ENCODE measurements around the gene MSH5.
A peak's percentile ranks its signal among the peaks of the same experiment; 100 is the strongest.
"Not testable (repeated sequence)": the region's sequence is repeated elsewhere in the genome, so short reads cannot be mapped to it uniquely, and the experiment has no call there.

MSH5 gene

DNA sequence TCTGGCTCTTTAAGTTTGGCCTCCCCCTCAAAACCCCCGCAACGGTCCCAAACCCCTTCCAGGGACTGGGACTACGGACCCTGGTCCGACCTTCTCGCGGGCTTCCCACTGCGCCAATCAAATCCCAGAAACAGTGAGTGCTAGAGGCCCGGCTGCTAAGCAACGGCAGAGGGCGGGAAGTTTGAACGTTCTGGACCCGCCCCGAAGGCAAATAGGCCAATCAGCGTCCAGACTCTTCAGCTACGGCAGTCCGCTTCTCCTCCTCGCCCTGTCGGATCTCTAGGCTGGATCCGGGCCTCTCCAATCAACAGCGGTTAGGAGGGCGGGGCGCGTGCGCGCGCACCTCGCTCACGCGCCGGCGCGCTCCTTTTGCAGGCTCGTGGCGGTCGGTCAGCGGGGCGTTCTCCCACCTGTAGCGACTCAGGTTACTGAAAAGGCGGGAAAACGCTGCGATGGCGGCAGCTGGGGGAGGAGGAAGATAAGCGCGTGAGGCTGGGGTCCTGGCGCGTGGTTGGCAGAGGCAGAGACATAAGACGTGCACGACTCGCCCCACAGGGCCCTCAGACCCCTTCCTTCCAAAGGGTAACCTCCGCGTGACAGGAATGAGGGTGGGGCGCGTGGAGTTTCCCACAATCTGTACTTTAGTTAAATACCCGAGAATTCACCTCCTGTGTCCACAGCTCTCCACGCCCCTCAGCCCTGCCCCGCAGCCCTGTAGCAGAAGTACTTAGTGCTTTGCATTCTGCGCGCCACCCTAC is at the start of gene MSH5:
Gene MSH5 (plus strand): TSS at position 367 of the 758 bp plus-strand sequence. CDS start 462 bp downstream, outside the sequence.
- DNase-seq (ENCODE audit: low spot score), result peak; percentile 99

DNA sequence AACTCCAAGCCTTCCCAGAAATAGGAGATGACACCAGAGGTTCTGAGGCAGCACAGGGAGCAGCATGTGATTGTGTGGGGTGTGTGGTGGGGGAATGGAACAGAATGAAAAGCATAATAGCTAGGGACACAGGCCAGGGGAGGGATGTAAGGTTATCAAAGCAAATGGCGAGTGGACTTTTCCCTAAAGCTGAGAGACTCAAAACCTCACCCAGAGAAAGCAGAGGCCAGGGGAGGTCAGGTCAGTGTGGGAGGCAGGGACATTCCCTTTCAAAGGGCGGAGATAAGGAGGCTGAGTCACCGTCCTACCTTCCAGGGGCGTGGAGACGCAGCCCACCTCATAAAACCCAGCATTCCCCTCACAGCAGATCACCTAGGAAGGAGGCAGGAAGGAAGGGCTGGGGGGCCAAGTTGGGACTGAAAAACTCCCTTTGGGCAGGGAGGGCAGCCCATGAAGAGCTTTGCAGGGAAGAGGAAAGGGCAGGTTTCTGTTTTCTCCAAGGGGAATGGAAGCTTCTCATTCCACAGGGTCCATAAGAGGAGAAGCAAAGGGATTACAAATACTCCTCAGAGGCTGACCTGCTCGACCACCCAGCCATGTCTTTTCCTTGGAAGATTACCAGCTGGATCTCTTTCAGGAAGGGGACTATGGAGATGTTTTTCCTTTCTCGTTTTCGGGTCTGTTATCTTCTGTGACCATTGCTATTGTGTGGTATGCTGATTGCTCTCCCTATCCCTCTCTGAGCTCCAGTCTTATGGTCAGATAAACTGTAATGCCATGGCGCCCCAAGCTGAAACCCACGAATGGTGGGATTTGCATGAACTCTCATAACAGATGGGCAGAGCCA is 49.4 kb upstream of the MSH5 start:
- DNase-seq (ENCODE audit: low spot score), result no peak

DNA sequence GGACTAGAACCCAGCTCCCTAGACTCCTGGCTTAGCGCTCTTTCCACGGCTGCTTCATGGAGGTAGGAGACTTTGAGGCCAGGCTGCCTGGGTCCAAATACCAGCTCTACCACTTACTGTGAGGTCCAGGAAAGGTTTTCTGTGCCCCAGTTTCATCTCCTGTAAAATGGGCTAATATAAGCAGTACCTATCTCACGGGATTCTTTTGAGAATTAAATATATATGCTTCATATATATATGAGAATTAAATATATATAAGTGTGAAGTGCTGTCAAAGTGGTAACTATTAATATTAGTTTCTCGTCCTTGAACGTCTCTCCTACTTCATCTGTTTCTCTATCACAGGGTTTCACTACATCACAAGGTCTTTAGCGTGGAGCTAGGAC is 48.7 kb upstream of the MSH5 start:
- no peak for DNase-seq (ENCODE audit: low spot score)

DNA sequence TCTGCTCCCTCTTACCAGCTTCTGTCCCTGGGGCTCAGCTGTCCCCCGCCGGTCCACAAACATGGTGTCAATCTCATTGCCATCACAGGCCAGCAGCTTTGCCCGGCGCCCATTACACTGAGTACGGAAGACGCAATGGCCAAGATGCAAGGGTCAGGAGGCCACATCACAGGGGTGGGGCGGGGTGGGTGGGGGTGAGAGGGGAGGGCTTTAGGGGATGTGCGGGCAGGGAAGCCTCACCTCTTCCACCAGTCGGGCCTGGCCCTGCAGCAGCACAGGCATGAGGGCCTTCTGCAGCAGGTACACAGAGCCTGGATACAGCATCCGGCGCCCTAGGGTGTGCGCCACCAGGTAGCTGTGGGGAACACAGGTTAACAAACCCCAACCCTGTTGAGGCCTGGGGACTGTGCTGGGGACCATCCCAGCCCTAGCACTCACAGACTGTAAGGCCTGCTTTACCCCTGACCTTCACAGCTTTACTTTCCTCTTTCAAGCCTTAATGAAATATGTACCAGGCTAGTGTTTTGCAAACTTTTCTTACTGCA is 48.2 kb upstream of the MSH5 start:
- DNase-seq (ENCODE audit: low spot score), result no peak

DNA sequence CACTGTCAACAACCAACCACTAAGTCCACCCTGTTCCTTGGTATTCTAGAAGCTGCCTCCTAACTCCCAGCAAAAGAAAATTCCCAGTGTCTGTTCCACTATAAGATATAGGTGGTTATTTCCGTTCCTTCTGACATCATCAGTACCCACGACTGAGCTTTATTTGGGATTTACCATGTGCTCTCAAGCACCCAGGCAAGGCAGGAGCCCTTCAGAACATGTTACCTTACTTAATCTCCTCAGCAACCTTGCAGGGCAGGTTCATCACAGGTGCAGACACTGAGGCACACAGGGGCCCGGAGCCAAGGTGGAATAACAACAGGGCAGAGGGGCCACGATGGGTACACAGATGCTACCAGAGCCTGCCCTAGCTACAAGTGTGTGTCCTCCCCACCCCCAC is 47.5 kb upstream of the MSH5 start:
- no peak for DNase-seq (ENCODE audit: low spot score)

DNA sequence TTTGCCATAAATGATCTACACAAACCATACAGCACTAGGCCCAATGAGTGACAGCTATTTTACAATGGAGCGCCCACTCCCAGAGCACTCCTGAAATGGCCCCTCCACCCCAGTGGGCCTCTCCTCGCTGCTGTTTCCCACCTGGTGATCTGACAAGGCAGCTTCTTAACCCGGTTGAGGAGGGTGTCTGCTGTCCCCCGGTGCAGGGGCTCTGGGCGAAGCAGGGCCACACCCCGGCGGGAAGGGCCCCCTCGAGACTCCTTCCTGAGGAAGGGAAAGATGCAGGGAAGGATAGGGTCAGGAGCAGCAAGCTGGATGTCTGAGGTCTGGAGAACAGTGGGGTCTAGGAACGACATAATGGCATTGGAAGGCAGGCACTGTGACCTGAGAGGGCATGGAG is 46.9 kb upstream of the MSH5 start:
- no peak for DNase-seq (ENCODE audit: low spot score)

DNA sequence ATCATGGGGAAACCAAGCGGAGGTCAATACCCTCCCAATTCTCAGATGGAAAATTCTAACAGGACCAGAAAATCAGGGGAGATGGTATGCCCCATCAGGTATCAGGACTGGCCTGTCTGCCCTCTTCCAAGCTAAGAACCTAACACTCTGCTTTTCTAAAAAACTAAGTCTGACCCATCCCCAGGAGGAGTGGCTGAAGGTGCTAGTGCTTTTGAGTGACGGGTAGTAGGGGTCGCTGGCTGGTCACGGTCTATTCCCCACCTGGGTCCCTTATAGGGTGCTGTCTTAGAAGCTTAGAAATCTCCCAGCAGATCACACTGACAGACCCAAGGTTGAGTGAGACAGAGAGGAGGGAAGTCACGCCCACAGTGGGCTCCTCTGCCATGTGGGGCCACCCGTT is 46.3 kb upstream of the MSH5 start:
- no peak for DNase-seq (ENCODE audit: low spot score)

DNA sequence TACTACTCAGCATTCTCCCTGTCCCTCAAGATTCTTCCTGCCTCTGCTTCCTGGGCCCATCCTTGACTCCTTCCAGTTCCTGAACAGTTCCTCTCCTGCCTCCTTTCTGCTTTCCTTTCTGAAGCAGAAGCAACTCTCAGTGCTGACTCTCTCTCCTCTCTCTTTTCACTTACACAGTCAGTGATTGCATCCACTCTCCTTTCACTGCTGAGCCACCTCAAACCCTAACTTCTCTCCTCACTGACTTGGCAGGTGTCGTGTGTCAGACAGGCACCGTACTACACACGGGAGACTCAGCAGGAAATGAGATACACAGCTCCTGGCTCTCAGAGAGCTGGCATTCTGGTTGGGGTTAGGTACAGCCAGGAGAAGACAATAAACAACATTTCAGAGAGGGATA is 42.2 kb upstream of the MSH5 start:
- DNase-seq (ENCODE audit: low spot score), result no peak

DNA sequence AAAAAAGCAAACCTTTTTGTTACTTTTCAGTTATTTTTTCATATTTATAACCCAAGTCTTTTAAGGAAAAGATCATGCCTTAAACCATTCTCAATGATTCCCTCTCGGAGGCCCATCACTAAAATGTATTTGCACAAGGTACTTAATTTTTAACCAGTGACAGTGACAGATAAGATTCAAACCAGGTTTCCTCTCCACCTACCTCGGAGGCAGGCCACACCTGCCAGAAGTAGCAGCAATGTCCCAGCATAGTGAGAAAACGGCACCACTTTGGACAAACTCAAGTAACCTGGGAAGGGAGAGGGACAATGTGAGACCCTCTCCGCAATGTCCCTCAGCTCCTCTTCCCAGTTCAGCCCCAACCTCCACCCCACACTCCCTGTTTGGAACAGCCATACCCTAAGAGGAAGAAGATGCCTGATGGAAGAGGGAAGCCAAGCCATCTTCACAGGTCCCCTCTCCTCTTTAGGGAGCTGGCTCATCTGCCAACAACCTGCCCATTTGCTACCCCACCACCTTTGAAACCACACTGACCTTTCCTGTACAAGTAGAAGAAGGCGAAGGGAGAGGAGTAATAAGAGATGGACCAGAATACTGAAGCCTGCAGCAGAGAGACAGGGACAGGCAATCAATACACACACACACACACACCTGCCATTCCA is 38.9 kb upstream of the MSH5 start:
- DNase-seq (ENCODE audit: low spot score), result no peak

DNA sequence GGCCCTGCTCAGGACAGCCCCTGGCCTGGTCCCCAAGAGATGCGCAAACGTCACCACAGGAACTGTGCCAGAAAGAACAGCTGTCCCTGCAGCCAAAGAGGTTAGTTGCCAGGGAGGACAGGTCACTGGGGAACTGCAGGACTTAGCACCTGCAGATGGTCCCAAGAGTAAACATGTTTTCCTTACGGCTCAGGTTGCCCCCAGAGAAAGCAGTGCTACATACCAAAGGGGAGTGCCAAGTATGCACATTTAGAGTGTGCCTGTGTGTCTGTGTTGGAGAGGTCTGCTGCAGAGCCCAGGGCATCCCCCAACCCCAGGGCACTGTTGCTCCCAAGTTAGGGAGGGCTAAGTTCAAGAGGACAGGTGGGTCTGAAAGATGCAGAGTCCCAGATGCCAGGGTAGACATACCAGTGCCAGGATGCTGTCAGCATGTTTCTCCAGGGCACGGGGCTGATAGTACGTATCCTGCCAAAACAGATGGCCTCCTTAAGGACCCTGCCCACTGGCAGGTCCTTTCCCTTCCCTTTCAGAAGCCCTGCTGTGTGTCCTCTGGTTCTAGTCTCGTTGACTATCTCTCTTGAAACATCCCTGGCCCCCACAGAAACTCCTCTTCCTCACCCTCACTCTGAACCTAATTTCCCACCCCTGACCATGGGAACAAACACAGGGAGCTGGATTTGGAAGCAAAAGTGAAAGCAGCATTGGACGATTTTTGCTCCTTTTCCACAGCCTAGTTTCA is 38.0 kb upstream of the MSH5 start:
- DNase-seq (ENCODE audit: low spot score), result no peak

DNA sequence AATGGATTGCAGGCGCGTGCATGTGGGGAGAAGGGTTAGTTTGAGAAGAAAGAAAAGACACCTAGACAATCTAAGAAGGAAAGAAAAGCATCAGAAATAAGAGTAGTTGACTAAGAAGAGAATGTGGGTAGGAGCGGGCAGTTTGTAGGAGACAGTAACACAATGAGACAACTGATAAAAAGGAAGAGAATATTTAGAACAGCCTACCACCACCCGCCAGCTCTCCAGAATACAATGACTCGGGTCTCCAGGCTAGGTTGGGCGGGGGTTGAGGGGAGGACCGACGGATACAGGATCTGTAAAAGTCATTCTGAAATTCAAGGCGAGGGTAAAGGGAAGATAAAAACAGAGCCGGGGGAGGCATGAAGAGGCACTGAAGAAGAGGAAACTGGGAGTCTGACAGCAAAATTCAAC is 37.4 kb upstream of the MSH5 start:
- DNase-seq (ENCODE audit: low spot score), result no peak

DNA sequence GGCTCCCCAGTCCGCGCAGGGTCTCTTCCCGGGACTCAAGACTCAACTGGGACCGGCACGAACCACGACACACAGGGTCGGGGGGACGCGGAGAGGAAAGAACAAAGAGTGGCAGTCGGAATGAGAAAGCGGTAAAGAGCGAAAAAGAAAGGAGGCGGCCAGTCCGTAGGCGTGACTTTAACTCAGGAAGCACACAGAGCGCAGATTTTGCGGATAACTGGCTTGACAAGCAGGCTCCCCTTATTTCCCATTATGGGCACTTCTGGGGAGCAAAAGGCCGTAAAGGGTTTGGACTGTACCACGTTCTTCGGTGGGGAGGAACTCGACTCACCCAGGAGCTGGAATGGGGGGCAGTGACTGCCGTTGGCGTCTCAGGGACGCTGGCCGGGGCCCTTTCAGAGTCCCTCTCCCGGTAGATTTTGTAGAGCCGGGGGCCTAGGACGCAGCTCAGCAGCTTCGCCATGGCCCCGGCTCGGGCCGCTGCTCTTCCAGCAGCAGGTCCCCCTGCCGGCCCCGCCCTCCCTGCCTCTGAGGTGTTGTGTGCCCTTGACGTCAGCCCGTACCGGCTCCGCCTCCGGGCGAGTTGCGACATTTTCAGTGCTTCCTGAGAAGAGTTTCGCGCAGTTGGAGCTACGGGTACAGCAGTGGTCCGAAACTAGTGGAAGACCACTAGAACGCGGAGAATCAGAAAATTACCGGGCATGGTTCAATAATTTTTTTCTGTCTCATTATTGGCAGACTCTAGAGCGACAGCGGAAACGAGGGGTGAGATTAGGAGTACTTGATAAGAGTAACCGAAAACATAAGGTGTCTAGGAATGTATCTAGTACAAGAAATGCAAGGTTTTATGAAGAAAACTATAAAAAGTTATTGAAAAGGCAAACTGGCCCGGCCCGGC is 36.7 kb upstream of the MSH5 start, which contains the start of gene ABHD16A:
Gene ABHD16A (minus strand): TSS at position 506 of the 898 bp plus-strand sequence. CDS start 43 bp downstream, at position 463.
- peak; percentile 99 for DNase-seq (ENCODE audit: low spot score)

DNA sequence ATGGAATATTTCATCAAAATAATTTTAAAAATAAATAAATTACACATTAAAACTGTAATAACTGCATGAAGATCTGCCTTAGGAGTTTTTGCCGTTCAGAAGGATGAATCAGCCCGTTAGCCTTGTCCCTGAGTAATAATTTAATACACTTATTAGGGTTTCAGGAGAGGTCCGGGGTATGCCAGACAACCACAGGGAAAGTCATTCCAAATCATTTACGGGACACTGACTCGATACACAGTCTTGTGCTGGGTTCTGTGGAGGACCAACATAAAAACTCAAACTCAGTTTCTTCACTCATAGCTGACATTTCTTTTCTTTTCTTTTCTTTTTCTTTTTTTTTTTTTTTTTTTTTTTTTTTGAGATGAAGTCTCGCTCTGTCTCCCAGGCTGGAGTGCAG is 33.9 kb upstream of the MSH5 start:
- DNase-seq (ENCODE audit: low spot score), result no peak

DNA sequence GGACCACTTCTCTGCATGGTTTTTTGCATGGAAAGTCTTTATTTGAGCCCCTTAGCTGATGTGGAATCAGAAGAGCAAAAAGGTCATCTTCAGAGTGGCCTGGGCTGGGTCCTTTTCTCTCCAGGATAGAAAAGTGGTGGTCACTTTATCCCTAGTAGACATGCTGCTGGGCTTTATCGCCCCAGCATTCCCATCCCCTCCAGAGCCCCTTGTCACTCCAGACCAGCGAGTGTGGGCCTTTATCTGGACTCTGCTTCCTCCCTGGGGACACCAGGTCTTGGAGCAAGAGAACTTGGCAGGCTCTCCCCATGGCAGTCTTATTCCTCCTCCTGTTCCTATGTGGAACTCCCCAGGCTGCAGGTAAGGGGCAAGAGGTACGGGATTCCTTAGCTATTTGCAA is 33.2 kb upstream of the MSH5 start, which contains the start of gene LY6G6F:
Gene LY6G6F (plus strand): TSS at position 268 of the 400 bp plus-strand sequence. CDS start 41 bp downstream, at position 309.
- no peak for DNase-seq (ENCODE audit: low spot score)

DNA sequence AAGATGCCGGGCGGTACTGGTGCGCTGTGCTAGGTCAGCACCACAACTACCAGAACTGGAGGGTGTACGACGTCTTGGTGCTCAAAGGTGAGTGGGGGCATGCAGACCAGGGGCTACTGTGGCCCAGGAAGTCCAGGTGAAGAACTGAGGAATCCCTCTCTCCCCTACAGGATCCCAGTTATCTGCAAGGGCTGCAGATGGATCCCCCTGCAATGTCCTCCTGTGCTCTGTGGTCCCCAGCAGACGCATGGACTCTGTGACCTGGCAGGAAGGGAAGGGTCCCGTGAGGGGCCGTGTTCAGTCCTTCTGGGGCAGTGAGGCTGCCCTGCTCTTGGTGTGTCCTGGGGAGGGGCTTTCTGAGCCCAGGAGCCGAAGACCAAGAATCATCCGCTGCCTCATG is 32.1 kb upstream of the MSH5 start:
- no peak for DNase-seq (ENCODE audit: low spot score)

DNA sequence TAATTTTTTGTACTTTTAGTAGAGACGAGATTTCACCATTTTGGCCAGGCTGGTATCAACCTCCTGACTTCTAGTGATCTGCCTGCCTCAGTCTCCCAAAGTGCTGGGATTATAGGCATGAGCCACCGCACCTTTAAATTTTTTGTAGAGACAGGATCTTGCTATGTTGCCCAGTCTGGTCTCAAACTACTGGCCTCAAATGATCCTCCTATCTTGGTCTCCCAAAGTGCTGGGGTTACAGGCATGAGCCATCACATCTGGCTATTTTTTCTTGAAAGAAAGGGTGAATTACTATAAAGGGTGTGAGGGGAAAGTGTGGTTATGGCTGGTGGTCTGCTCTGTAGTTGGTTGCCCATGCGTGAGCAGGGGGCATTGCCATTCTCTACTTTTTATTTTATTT is 31.6 kb upstream of the MSH5 start:
- DNase-seq (ENCODE audit: low spot score), result no peak

DNA sequence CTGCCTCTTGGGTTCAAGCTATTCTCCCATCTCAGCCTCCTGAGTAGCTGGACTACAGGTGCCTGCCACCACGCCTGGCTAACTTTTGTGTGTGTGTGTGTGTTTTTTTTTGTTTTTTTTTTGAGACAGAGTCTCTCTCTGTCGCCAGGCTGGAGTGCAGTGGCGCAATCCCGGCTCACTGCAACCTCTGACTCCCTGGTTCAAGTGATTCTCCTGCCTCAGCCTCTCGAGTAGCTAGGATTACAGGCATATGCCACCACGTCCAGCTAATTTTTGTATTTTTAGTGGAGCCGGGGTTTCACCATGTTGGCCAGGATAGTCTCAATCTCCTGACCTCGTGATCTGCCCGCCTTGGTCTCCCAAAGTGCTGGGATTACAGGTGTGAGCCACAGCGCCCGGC is 30.6 kb upstream of the MSH5 start:
- DNase-seq (ENCODE audit: low spot score), result not testable (repeated sequence)

DNA sequence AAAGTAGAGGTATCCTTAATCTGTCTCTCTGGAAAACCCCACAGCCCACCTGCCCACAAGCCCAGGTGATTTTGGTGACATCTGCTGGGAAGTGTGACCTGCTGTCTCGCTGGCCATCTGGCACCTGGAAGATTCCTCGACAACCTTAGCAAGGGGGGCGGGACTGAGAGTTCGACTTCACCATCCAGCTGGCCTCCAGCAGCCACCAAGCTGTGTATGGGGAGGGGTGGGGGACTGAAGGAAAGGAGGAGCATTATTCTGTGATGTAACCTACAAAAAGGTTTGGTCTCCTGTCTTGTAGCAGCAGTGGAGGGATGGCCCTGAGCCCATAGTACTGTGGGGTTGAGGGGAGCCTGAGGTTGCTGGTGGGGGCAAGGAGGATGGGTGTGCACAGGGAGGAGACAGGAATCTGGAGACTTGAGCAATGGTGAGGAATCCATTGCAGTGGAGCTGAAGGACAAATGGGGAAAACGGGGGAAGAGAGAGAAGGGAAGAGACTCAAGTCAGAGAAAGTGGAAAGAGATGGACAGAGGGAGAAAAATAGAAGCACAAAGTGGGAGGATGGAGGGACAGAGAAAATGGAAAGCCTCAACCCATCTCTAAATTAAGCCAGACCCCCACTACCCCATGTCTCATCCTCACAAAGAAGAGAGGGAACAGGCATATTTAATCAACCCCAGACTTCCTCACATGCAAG is 29.1 kb upstream of the MSH5 start:
- no peak for DNase-seq (ENCODE audit: low spot score)

DNA sequence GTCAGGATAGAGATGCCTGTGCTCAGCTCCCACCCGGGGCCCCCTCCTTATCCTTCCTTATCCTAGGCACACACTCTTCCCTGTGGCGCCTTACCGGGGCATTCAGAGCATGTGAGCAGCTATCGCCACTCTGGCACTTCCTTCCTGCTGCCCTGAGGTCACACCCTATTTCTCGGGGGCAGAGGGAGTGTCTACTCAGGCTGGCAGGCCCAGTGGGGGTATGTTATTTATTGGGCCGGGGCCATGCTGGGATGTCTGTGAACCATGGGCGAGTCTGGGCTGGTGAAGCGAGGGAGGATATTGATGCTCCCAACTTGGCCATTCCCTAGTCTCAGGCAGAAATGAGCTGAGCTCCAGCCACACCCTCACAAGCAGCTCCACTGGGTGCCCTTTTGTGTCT is 28.6 kb upstream of the MSH5 start:
- no peak for DNase-seq (ENCODE audit: low spot score)

DNA sequence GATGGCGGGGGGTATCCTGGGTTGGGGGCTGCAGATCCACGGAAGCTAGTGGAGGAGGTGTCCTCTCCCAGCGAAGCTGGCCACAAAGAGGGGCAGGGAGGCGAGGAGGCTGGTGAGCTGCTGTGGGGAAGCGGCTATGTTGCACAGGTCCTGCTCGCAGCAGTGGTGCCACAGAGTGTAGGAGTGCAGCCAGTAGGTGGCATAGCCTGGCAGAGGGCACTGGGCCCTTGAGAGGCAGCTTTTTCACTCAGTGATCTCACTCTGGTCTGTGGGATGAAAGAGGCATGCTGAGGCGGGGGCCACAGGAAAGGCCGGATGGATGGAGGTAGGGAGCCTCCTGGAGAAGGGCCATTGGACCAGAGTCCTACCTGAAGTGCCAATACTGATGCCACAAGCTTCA is 27.5 kb upstream of the MSH5 start:
- no peak for DNase-seq (ENCODE audit: low spot score)

All from Ammon's horn (tissue), 1 donor.